GM23338 (cell line): ENCODE data around the gene ITIH4. TPM values are rescaled to one million over a fixed set of nuclear protein-coding genes. Genes with fewer than 3 reads are reported as not detected.

Source experiments
- ATAC-seq: fragments of 200-7000 bp; cut with Tn5 transposase; 3 replicates; pipeline ENCODE4 v1.9.1; 2020
- DNase-seq: peaks from one replicate; pipeline ENCODE4 v3.0.0-alpha.2; 2015; ENCODE audit warnings: low spot score
- H2AFZ ChIP-seq: fragments of 200-600 bp; sonication (generic); 2 replicates; pipeline ENCODE4 v1.8.0; 2016; ENCODE audit warnings: antibody characterized with exemption, mild to moderate bottlenecking, moderate library complexity
- H3F3A ChIP-seq: fragments of 200-600 bp; sonication (generic); replicated peaks from 2 replicates; pipeline ENCODE4 v1.8.0; 2017; ENCODE audit warnings: antibody characterized with exemption, mixed run types, low read depth
- H3K27ac ChIP-seq: fragments of 200-600 bp; sonication (generic); 2 replicates; pipeline ENCODE4 v1.6.1; 2016; ENCODE audit warnings: low read depth
- H3K27me3 ChIP-seq: fragments of 200-600 bp; sonication (generic); 2 replicates; pipeline ENCODE4 v1.8.0; 2016; ENCODE audit warnings: mild to moderate bottlenecking, mixed run types, moderate library complexity; ENCODE audit not compliant: insufficient read depth
- H3K36me3 ChIP-seq: fragments of 200-600 bp; sonication (generic); 2 replicates; pipeline ENCODE4 v1.8.0; 2016; ENCODE audit warnings: mild to moderate bottlenecking; ENCODE audit not compliant: insufficient read depth
- H3K4me1 ChIP-seq: fragments of 200-600 bp; sonication (generic); 2 replicates; pipeline ENCODE4 v1.8.0; 2016; ENCODE audit warnings: mild to moderate bottlenecking, moderate library complexity; ENCODE audit not compliant: insufficient read depth
- H3K4me2 ChIP-seq: fragments of 200-600 bp; sonication (generic); 2 replicates; pipeline ENCODE4 v1.7.1; 2017; ENCODE audit warnings: mixed run types
- H3K4me3 ChIP-seq: fragments of 200-600 bp; sonication (generic); 2 replicates; pipeline ENCODE4 v1.6.1; 2016; ENCODE audit warnings: mixed run types
- H3K79me2 ChIP-seq: fragments of 200-600 bp; sonication (generic); replicated peaks from 2 replicates; pipeline ENCODE4 v1.8.0; 2017; ENCODE audit warnings: mild to moderate bottlenecking; ENCODE audit not compliant: insufficient read depth
- H3K9me2 ChIP-seq: fragments of 200-600 bp; sonication (generic); 2 replicates; pipeline ENCODE4 v1.8.0; 2017; ENCODE audit not compliant: insufficient read depth
- H4K20me1 ChIP-seq: fragments of 200-600 bp; sonication (generic); replicated peaks from 2 replicates; pipeline ENCODE4 v1.8.0; 2017; ENCODE audit warnings: mild to moderate bottlenecking; ENCODE audit not compliant: insufficient read depth
- H3K27ac Mint-ChIP-seq: 2 replicates; pipeline ENCODE4 v1.8.0; 2020; ENCODE audit warnings: inconsistent platforms, mild to moderate bottlenecking, moderate library complexity, mixed read lengths
- H3K27me3 Mint-ChIP-seq: 3 replicates; pipeline ENCODE4 v1.8.0; 2022; ENCODE audit warnings: low read depth, mild to moderate bottlenecking, moderate library complexity, mixed read lengths, inconsistent platforms; ENCODE audit not compliant: insufficient read depth, poor library complexity
- H3K36me3 Mint-ChIP-seq: 3 replicates; pipeline ENCODE4 v1.8.0; 2021; ENCODE audit warnings: low read depth, mild to moderate bottlenecking, inconsistent platforms, moderate library complexity, mixed read lengths
- H3K4me1 Mint-ChIP-seq: 3 replicates; pipeline ENCODE4 v1.8.0; 2020; ENCODE audit warnings: mild to moderate bottlenecking, inconsistent platforms, mixed read lengths
- H3K4me3 Mint-ChIP-seq: 3 replicates; pipeline ENCODE4 v1.8.0; 2021; ENCODE audit warnings: moderate library complexity, mild to moderate bottlenecking, inconsistent platforms, mixed read lengths
- H3K9me3 Mint-ChIP-seq: 3 replicates; pipeline ENCODE4 v1.8.0; 2020; ENCODE audit warnings: moderate library complexity, mild to moderate bottlenecking, inconsistent platforms, mixed read lengths
- EZH2phosphoT487 ChIP-seq: fragments of 200-600 bp; sonication (generic); IDR thresholded peaks from one replicate; pipeline ENCODE4 v1.8.1; 2018; ENCODE audit warnings: antibody characterized with exemption; ENCODE audit not compliant: unreplicated experiment
- POLR2AphosphoS5 ChIP-seq: IDR thresholded peaks from 2 replicates; pipeline ENCODE4 v1.6.1; 2016; ENCODE audit warnings: antibody characterized with exemption, low read depth
- polyA plus RNA-seq: library from polyadenylated mRNA; unstranded; fragments of >200 nt; fragmentation: Nextera tagmentation; extraction: Ambion mirVana; gene quantifications from 2 replicates; pipeline ENCODE4 v1.2.1, GENCODE V29; 2016
- total RNA-seq: library from RNA; depleted of rRNA; stranded (reverse); fragments of >200 nt; shearing (Covaris generic); gene quantifications from 2 replicates; pipeline ENCODE4 v1.2.3, GENCODE V29; 2014
- TF ChIP-seq, protein P1 (sequence below): IDR thresholded peaks from one replicate; pipeline ENCODE4 v1.6.1; 2018; ENCODE audit warnings: antibody characterized with exemption; ENCODE audit not compliant: unreplicated experiment
- TF ChIP-seq, protein P2 (sequence below): fragments of 250-450 bp; sonication (Bioruptor Pico); IDR thresholded peaks from 2 replicates; pipeline ENCODE4 v1.5.0; 2020; ENCODE audit warnings: mild to moderate bottlenecking, moderate library complexity

The ITIH4 gene
- total and polyA plus RNA-seq, 2 experiments from 2014 or later, result 0.82 to 1.4 TPM

DNA sequence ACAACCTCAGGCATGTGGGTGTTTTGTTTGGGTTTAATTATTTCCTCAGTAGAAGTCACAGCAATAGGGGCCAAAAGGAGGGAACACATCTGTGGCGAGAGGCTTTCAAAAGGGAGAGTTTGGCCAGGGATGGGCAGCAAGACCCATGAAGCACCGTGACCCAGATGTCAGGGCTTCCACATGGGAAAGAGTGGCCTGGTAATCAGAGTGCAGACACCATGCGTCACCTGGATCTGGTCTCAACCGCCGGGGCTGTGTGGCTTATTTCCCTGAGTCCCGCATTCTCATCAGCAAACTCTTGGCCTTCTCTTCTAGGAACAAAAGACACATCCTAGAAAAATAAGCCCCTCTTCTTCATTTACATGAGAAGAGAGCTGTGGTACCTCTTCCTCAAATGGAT, 16.8 kb upstream of the ITIH4 start:
- Histone ChIP-seq H4K20me1 (peaks cover 2% of the 10 kb centered on the region; the same call in 1 of the 2 replicates), H3K4me1 (0 out of 2 replicates have a peak, but pooled peaks cover 4% of the 10 kb centered on the region), H3K27me3 (no peaks in the 10 kb centered on the region), H3K79me2 (no peaks in the 10 kb centered on the region), H3K27ac (no peak overlapping the region), H3K36me3 (0 out of 2 replicates have a peak, but pooled peaks cover 3% of the 10 kb centered on the region), H3K9me2 (no peaks in the 10 kb centered on the region), H3K4me3 (no peak overlapping the region), H2AFZ (no peak overlapping the region), H3F3A (no peaks in the 10 kb centered on the region), H3K4me2 (no peak overlapping the region)
- Mint-ChIP-seq H3K36me3 (peaks cover 35% of the 10 kb centered on the region), H3K4me1 (peaks cover 11% of the 10 kb centered on the region), H3K27me3 (peaks cover 3% of the 10 kb centered on the region), H3K9me3 (no peaks in the 10 kb centered on the region), H3K4me3 (no peak overlapping the region), H3K27ac (peak overlapping the region; percentile 36; the same call in 1 of the 2 replicates)
- no peak for ATAC-seq
- no peak for DNase-seq
- TF ChIP-seq, protein P1, sequence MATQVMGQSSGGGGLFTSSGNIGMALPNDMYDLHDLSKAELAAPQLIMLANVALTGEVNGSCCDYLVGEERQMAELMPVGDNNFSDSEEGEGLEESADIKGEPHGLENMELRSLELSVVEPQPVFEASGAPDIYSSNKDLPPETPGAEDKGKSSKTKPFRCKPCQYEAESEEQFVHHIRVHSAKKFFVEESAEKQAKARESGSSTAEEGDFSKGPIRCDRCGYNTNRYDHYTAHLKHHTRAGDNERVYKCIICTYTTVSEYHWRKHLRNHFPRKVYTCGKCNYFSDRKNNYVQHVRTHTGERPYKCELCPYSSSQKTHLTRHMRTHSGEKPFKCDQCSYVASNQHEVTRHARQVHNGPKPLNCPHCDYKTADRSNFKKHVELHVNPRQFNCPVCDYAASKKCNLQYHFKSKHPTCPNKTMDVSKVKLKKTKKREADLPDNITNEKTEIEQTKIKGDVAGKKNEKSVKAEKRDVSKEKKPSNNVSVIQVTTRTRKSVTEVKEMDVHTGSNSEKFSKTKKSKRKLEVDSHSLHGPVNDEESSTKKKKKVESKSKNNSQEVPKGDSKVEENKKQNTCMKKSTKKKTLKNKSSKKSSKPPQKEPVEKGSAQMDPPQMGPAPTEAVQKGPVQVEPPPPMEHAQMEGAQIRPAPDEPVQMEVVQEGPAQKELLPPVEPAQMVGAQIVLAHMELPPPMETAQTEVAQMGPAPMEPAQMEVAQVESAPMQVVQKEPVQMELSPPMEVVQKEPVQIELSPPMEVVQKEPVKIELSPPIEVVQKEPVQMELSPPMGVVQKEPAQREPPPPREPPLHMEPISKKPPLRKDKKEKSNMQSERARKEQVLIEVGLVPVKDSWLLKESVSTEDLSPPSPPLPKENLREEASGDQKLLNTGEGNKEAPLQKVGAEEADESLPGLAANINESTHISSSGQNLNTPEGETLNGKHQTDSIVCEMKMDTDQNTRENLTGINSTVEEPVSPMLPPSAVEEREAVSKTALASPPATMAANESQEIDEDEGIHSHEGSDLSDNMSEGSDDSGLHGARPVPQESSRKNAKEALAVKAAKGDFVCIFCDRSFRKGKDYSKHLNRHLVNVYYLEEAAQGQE, result no peak

DNA sequence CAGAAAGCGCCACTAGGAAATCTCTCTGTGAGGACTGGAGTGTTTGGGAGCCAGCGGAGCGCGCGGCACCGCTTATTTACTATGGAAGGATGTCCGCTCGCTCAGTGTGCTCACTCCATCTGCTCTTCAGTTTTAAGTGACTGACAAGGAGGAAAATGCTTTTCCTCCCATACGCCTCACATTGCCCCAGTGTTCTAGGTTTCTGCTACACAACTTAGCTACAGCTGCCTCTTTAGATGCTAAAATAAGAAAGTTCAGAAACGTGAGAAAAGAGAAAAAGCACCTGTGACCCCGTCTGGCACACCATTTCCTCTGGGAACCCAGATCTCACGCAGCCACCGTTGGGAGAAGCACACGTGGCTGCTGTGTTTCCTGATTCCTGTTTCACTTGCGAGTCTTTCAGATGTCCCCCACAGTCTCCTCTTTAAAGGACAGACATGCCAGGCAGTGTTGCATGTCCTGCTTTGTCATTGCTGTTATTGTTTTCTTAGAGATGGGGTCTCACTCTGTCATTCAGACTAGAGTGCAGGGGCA, 16.0 kb upstream of the ITIH4 start:
- H3K9me2 ChIP-seq, result no peaks in the 10 kb centered on the region
- H3K4me3 ChIP-seq, result no peak overlapping the region
- H3K4me1 ChIP-seq, result 0 out of 2 replicates have a peak, but pooled peaks cover 4% of the 10 kb centered on the region
- TF ChIP-seq POLR2AphosphoS5, result no peak
- peaks cover 2% of the 10 kb centered on the region; the same call in 1 of the 2 replicates for H4K20me1 ChIP-seq
- no peaks in the 10 kb centered on the region for H3K79me2 ChIP-seq
- H3K27me3 ChIP-seq, result no peaks in the 10 kb centered on the region
- no peak overlapping the region for H3K27ac ChIP-seq
- Mint-ChIP-seq H3K27me3 (peaks cover 3% of the 10 kb centered on the region), H3K27ac (no peak overlapping the region), H3K36me3 (peaks cover 38% of the 10 kb centered on the region), H3K9me3 (no peaks in the 10 kb centered on the region), H3K4me1 (peaks cover 11% of the 10 kb centered on the region), H3K4me3 (no peak overlapping the region)
- H3F3A ChIP-seq, result no peaks in the 10 kb centered on the region
- DNase-seq, result no peak
- H2AFZ ChIP-seq, result no peak overlapping the region
- H3K36me3 ChIP-seq, result 0 out of 2 replicates have a peak, but pooled peaks cover 3% of the 10 kb centered on the region
- H3K4me2 ChIP-seq, result no peak overlapping the region
- no peak for ATAC-seq

DNA sequence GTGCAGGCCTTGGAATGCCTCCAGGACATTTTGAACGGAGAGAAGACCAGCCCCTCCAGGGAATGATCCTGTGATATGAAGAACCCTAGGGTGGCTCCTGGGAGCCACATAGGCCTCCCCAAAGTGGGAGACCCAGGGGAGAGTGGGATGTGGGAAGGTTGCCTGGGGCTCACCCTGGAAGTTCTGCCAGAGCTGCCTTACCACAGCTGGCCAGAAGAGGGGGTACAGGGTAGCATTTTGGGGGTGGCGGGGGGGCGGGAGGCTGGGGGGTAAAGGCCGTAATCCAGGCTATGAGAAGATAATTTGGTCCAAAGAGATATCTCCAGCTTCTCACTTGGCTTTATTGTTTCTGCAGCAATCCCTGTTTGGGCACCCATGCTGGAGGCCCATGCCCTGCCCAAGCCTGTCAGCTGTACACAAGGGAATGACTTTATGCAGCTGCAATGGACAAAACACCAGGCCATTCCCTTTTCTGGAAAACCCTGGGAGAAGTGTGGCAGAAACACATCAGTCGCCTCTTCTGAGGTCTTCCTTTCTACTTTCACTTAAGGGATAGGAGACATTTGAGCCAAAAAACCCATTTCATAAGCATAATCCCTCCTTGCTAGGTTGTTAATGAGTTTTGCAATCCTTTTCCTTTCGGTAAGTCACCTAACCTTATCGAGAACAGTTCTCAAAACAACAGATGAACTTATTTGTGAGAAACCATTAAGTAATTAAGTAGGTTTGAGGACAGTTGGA, 15.4 kb upstream of the ITIH4 start:
- no peak overlapping the region for H3K4me2 ChIP-seq
- TF ChIP-seq, protein P2, sequence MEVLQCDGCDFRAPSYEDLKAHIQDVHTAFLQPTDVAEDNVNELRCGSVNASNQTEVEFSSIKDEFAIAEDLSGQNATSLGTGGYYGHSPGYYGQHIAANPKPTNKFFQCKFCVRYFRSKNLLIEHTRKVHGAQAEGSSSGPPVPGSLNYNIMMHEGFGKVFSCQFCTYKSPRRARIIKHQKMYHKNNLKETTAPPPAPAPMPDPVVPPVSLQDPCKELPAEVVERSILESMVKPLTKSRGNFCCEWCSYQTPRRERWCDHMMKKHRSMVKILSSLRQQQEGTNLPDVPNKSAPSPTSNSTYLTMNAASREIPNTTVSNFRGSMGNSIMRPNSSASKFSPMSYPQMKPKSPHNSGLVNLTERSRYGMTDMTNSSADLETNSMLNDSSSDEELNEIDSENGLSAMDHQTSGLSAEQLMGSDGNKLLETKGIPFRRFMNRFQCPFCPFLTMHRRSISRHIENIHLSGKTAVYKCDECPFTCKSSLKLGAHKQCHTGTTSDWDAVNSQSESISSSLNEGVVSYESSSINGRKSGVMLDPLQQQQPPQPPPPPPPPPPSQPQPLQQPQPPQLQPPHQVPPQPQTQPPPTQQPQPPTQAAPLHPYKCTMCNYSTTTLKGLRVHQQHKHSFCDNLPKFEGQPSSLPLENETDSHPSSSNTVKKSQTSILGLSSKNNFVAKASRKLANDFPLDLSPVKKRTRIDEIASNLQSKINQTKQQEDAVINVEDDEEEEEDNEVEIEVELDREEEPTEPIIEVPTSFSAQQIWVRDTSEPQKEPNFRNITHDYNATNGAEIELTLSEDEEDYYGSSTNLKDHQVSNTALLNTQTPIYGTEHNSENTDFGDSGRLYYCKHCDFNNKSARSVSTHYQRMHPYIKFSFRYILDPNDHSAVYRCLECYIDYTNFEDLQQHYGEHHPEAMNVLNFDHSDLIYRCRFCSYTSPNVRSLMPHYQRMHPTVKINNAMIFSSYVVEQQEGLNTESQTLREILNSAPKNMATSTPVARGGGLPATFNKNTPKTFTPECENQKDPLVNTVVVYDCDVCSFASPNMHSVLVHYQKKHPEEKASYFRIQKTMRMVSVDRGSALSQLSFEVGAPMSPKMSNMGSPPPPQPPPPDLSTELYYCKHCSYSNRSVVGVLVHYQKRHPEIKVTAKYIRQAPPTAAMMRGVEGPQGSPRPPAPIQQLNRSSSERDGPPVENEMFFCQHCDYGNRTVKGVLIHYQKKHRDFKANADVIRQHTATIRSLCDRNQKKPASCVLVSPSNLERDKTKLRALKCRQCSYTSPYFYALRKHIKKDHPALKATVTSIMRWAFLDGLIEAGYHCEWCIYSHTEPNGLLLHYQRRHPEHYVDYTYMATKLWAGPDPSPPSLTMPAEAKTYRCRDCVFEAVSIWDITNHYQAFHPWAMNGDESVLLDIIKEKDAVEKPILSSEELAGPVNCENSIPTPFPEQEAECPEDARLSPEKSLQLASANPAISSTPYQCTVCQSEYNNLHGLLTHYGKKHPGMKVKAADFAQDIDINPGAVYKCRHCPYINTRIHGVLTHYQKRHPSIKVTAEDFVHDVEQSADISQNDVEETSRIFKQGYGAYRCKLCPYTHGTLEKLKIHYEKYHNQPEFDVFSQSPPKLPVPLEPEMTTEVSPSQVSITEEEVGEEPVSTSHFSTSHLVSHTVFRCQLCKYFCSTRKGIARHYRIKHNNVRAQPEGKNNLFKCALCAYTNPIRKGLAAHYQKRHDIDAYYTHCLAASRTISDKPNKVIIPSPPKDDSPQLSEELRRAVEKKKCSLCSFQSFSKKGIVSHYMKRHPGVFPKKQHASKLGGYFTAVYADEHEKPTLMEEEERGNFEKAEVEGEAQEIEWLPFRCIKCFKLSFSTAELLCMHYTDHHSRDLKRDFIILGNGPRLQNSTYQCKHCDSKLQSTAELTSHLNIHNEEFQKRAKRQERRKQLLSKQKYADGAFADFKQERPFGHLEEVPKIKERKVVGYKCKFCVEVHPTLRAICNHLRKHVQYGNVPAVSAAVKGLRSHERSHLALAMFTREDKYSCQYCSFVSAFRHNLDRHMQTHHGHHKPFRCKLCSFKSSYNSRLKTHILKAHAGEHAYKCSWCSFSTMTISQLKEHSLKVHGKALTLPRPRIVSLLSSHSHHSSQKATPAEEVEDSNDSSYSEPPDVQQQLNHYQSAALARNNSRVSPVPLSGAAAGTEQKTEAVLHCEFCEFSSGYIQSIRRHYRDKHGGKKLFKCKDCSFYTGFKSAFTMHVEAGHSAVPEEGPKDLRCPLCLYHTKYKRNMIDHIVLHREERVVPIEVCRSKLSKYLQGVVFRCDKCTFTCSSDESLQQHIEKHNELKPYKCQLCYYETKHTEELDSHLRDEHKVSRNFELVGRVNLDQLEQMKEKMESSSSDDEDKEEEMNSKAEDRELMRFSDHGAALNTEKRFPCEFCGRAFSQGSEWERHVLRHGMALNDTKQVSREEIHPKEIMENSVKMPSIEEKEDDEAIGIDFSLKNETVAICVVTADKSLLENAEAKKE (CRISPR knock-in tag), result no peak
- TF ChIP-seq EZH2phosphoT487, result no peak

More for the DNA sequence above, 15.4 kb upstream of the ITIH4 start:
- Mint-ChIP-seq H3K27ac (no peak overlapping the region), H3K27me3 (peaks cover 7% of the 10 kb centered on the region), H3K36me3 (peaks cover 35% of the 10 kb centered on the region), H3K4me3 (no peak overlapping the region), H3K9me3 (no peaks in the 10 kb centered on the region), H3K4me1 (peaks cover 11% of the 10 kb centered on the region)
- Histone ChIP-seq H3K4me1 (0 out of 2 replicates have a peak, but pooled peaks cover 4% of the 10 kb centered on the region), H3K79me2 (no peaks in the 10 kb centered on the region), H3K9me2 (no peaks in the 10 kb centered on the region), H4K20me1 (peaks cover 2% of the 10 kb centered on the region; the same call in 1 of the 2 replicates), H3F3A (no peaks in the 10 kb centered on the region), H3K27ac (no peak overlapping the region), H3K27me3 (no peaks in the 10 kb centered on the region), H3K4me3 (no peak overlapping the region), H3K36me3 (0 out of 2 replicates have a peak, but pooled peaks cover 3% of the 10 kb centered on the region), H2AFZ (no peak overlapping the region)
- peak; percentile 47 for DNase-seq
- peak; percentile 75 for ATAC-seq
